K562 (cell line): ENCODE results near the gene GNAT2. TPM values are rescaled to one million over a fixed set of nuclear protein-coding genes. Genes with fewer than 3 reads are reported as not detected.
A peak's percentile ranks its signal among the peaks of the same experiment; 100 is the strongest.

ENCODE experiments used
- ATF7 ChIP-seq: fragments of 450-650 bp; IDR thresholded peaks from 2 replicates; pipeline ENCODE4 v1.7.1; 2014; ENCODE audit warnings: mild to moderate bottlenecking, moderate library complexity
- CC2D1A ChIP-seq: fragments of 450-650 bp; IDR thresholded peaks from 2 replicates; pipeline ENCODE4 v1.6.1; 2017; ENCODE audit warnings: mild to moderate bottlenecking
- CHD2 ChIP-seq: IDR thresholded peaks from 2 replicates; pipeline ENCODE4 v1.6.1; 2011; ENCODE audit warnings: low read depth, low read length
- COPS2 ChIP-seq: fragments of 450-650 bp; conservative IDR thresholded peaks from 2 replicates; pipeline ENCODE4 v1.6.1; 2016; ENCODE audit warnings: mild to moderate bottlenecking, moderate library complexity
- ELF1 ChIP-seq: fragments of 200-800 bp; sonication (Bioruptor generic); IDR thresholded peaks from 2 replicates; pipeline ENCODE4 v1.6.1; 2016; ENCODE audit warnings: missing genetic modification characterization, missing compliant biosample characterization
- EZH2 ChIP-seq: IDR thresholded peaks from 2 replicates; pipeline ENCODE4 v1.6.1; 2012; ENCODE audit warnings: low read depth, mild to moderate bottlenecking, inconsistent platforms, low read length, borderline replicate concordance
- MCM7 ChIP-seq, 2 experiments: fragments of 450-650 bp; IDR thresholded peaks; 2 replicates each; pipeline ENCODE4 v1.6.1; 2016 to 2018
- NR1H2 ChIP-seq: sonication (generic); formaldehyde crosslinking; IDR thresholded peaks from 2 replicates; pipeline ENCODE4 v1.4.0; 2020; ENCODE audit warnings: mild to moderate bottlenecking, missing genetic modification reagents
- POU5F1 ChIP-seq: fragments of 150-350 bp; IDR thresholded peaks from 2 replicates; pipeline ENCODE4 v1.6.1; 2014; ENCODE audit warnings: borderline replicate concordance, low read length, low read depth, mild to moderate bottlenecking; ENCODE audit not compliant: partially characterized antibody
- RBFOX2 ChIP-seq: fragments of 200-400 bp; formaldehyde crosslinking; IDR thresholded peaks from 2 replicates; pipeline ENCODE4 v1.6.1; 2017; ENCODE audit warnings: low read depth, mild to moderate bottlenecking, low read length, moderate library complexity
- RBM34 ChIP-seq: fragments of 200-400 bp; formaldehyde crosslinking; IDR thresholded peaks from 2 replicates; pipeline ENCODE4 v1.6.1; 2018; ENCODE audit warnings: low read length, borderline replicate concordance; ENCODE audit not compliant: insufficient read depth
- RFX5 ChIP-seq: IDR thresholded peaks from 2 replicates; pipeline ENCODE4 v1.6.1; 2011; ENCODE audit warnings: low read depth, mild to moderate bottlenecking, improper control_type of control experiment, low read length
- SRSF3 ChIP-seq: fragments of 200-400 bp; formaldehyde crosslinking; IDR thresholded peaks from 2 replicates; pipeline ENCODE4 v1.6.1; 2016; ENCODE audit warnings: mild to moderate bottlenecking, low read length, moderate library complexity; ENCODE audit not compliant: insufficient read depth
- TAF15 ChIP-seq: fragments of 200-400 bp; formaldehyde crosslinking; IDR thresholded peaks from 2 replicates; pipeline ENCODE4 v1.6.1; 2017; ENCODE audit warnings: mild to moderate bottlenecking, low read depth, low read length, moderate library complexity
- TEAD1 ChIP-seq, 2 experiments: fragments of 450-650 bp in 1 of 2; sonication (generic) in 1 of 2; formaldehyde crosslinking; IDR thresholded peaks; 2 replicates each; pipeline versions ENCODE4 v1.4.0 to v1.8.0; 2020 to 2022; ENCODE audit warnings: mild to moderate bottlenecking in 2 of 2, missing genetic modification reagents in 1 of 2
- TOE1 ChIP-seq, 2 experiments: fragments of 450-650 bp in 1 of 2; sonication (generic) in 1 of 2; formaldehyde crosslinking in 1 of 2; IDR thresholded peaks; 2 replicates each; pipeline versions ENCODE4 v1.7.1 to v1.8.0; 2016 to 2022; ENCODE audit warnings: borderline replicate concordance in 2 of 2, mild to moderate bottlenecking in 2 of 2, antibody characterized with exemption in 1 of 2, inconsistent platforms in 1 of 2, low read depth in 1 of 2, missing genetic modification reagents in 1 of 2, moderate library complexity in 1 of 2
- ZFP36 ChIP-seq: fragments of 150-350 bp; IDR thresholded peaks from 2 replicates; pipeline ENCODE4 v1.6.1; 2018; ENCODE audit warnings: low read length, low read depth; ENCODE audit not compliant: partially characterized antibody
- ZFPM2 ChIP-seq: fragments of 250-450 bp; sonication (Bioruptor Pico); IDR thresholded peaks from 2 replicates; pipeline ENCODE4 v1.5.1; 2022; ENCODE audit warnings: mild to moderate bottlenecking
- ZNF436 ChIP-seq: fragments of 250-450, 450-650 bp; sonication (Bioruptor Pico); formaldehyde crosslinking; IDR thresholded peaks from 2 replicates; pipeline ENCODE4 v1.7.0; 2020; ENCODE audit warnings: mild to moderate bottlenecking
- polyA plus RNA-seq, 8 experiments: library from polyadenylated mRNA; depleted of rRNA in 4 of 8; stranded (reverse) in 5 of 8; unstranded in 3 of 8; fragments of >200 nt; fragmentation: Nextera tagmentation in 2 of 8; fragmentation: Illumina TruSeq in 1 of 8; extraction: Ambion mirVana in 2 of 8; extraction: Trizol in 1 of 8; gene quantifications; 2 replicates each; pipeline versions ENCODE4 v1.2.1 to v1.2.3, GENCODE V29; 2011 to 2014; ENCODE audit warnings: inconsistent platforms in 1 of 8, missing spikeins in 1 of 8
- total RNA-seq, 7 experiments: library from RNA; depleted of rRNA in 6 of 7; stranded (reverse); fragments of >200 nt in 6 of 7; fragmentation: Illumina TruSeq in 2 of 7; extraction: Trizol in 2 of 7; gene quantifications; 2 replicates each; pipeline versions ENCODE4 v1.2.1 to v1.2.3, GENCODE V29; 2011 to 2021; ENCODE audit warnings: low replicate concordance in 1 of 7
- TF ChIP-seq, protein P1 (sequence below): sonication (generic); formaldehyde crosslinking; IDR thresholded peaks from 2 replicates; pipeline ENCODE4 v1.8.0; 2022; ENCODE audit warnings: mild to moderate bottlenecking, missing genetic modification reagents
- TF ChIP-seq, protein P2 (sequence below): sonication (generic); formaldehyde crosslinking; IDR thresholded peaks from 2 replicates; pipeline ENCODE4 v1.8.0; 2022; ENCODE audit warnings: missing genetic modification reagents, mild to moderate bottlenecking, moderate library complexity, borderline replicate concordance
- TF ChIP-seq, protein P3 (sequence below): fragments of 450-650 bp; formaldehyde crosslinking; conservative IDR thresholded peaks from 2 replicates; pipeline ENCODE4 v1.4.0; 2022; ENCODE audit warnings: mild to moderate bottlenecking, missing genetic modification characterization
- TF ChIP-seq, protein P4 (sequence below): fragments of 450-650 bp; formaldehyde crosslinking; IDR thresholded peaks from 2 replicates; pipeline ENCODE4 v1.4.0; 2020; ENCODE audit warnings: mild to moderate bottlenecking, moderate library complexity

GNAT2 gene
- total and polyA plus RNA-seq, 9 of the 15 experiments (the other 6 are each of a cell fraction or from before 2014, with no cell fraction given) = 0.06 to 0.52 (median 0.24) TPM; not detected in 1

DNA sequence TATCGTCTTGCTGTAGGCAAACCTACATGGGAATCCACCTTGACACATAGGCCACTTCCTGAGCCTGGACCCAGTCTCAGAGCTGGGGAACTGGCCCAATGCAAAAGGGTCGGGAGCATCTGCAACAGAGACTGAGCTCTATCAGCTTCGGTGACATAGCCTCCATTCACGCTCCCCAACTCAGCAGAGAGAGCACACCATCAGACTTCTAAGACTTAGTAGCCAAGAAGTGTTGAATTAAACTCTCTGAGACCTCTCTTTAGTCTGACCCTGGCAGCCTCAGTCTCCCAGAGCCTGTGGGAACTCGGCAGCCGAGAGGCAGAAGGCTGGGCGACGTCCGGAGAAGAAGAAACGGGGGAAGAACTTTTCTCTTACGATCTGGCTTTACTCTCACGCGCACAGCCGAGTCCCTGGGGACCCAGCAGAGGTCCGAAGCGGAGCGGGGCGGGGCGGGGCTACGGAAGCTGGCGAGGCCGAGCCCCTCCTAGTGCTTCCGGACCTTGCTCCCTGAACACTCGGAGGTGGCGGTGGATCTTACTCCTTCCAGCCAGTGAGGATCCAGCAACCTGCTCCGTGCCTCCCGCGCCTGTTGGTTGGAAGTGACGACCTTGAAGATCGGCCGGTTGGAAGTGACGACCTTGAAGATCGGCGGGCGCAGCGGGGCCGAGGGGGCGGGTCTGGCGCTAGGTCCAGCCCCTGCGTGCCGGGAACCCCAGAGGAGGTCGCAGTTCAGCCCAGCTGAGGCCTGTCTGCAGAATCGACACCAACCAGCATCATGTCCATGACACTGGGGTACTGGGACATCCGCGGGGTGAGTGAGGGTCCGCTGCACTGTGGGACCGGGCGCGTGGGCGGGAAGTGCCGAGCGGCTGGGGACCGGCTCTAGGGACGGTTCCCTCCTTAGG lies 36.5 kb upstream of the GNAT2 start, which contains the start of gene GSTM4 (continued):
- TF ChIP-seq, protein P1, sequence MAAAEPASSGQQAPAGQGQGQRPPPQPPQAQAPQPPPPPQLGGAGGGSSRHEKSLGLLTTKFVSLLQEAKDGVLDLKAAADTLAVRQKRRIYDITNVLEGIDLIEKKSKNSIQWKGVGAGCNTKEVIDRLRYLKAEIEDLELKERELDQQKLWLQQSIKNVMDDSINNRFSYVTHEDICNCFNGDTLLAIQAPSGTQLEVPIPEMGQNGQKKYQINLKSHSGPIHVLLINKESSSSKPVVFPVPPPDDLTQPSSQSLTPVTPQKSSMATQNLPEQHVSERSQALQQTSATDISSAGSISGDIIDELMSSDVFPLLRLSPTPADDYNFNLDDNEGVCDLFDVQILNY (CRISPR knock-in tag) = no peak
- TF ChIP-seq TOE1 (IDR thresholded peaks at IDR 0.05; ENCODE audit: borderline replicate concordance) (peak; percentile 85), TOE1 (CRISPR knock-in tag; IDR thresholded peaks at IDR 0.05; ENCODE audit: borderline replicate concordance, low read depth) (no peak), TEAD1 (CRISPR knock-in tag; IDR thresholded peaks at IDR 0.05) (no peak), RBFOX2 (peak; percentile 84), POU5F1 (no peak), TAF15 (no peak), COPS2 (no peak), SRSF3 (no peak), NR1H2 (no peak), ZFP36 (no peak), MCM7 (IDR thresholded peaks at IDR 0.05) (no peak), EZH2 (no peak), ELF1 (tag) (peak; percentile 84), ATF7 (peak; percentile 76), RBM34 (no peak), ZFPM2 (CRISPR knock-in tag) (no peak), CC2D1A (no peak), ZNF436 (CRISPR knock-in tag) (no peak), RFX5 (no peak), CHD2 (no peak)
- TF ChIP-seq, protein P2, sequence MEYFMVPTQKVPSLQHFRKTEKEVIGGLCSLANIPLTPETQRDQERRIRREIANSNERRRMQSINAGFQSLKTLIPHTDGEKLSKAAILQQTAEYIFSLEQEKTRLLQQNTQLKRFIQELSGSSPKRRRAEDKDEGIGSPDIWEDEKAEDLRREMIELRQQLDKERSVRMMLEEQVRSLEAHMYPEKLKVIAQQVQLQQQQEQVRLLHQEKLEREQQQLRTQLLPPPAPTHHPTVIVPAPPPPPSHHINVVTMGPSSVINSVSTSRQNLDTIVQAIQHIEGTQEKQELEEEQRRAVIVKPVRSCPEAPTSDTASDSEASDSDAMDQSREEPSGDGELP = peak; percentile 90
- TF ChIP-seq, protein P3, sequence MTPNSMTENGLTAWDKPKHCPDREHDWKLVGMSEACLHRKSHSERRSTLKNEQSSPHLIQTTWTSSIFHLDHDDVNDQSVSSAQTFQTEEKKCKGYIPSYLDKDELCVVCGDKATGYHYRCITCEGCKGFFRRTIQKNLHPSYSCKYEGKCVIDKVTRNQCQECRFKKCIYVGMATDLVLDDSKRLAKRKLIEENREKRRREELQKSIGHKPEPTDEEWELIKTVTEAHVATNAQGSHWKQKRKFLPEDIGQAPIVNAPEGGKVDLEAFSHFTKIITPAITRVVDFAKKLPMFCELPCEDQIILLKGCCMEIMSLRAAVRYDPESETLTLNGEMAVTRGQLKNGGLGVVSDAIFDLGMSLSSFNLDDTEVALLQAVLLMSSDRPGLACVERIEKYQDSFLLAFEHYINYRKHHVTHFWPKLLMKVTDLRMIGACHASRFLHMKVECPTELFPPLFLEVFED (CRISPR knock-in tag) = no peak
- TF ChIP-seq, protein P4, sequence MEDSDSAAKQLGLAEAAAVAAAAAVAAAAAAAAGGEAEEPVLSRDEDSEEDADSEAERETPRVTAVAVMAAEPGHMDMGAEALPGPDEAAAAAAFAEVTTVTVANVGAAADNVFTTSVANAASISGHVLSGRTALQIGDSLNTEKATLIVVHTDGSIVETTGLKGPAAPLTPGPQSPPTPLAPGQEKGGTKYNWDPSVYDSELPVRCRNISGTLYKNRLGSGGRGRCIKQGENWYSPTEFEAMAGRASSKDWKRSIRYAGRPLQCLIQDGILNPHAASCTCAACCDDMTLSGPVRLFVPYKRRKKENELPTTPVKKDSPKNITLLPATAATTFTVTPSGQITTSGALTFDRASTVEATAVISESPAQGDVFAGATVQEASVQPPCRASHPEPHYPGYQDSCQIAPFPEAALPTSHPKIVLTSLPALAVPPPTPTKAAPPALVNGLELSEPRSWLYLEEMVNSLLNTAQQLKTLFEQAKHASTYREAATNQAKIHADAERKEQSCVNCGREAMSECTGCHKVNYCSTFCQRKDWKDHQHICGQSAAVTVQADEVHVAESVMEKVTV (CRISPR knock-in tag) = no peak; the same call in 1 of the 2 replicates
